Stimulated activated CD8-positive, alpha-beta memory T cell treated with anti-CD3 and anti-CD28 coated beads, Interleukin-12 subunit alpha, Interleukin-12 subunit beta, amount 100 ng/mL, for 4 hours (primary cell): Measurements from ENCODE around the gene DGKD.

Experiments used
- DNase-seq: peaks from one replicate; pipeline ENCODE4 v3.0.0-alpha.2; 2020; ENCODE audit warnings: low read depth

Gene DGKD

DNA sequence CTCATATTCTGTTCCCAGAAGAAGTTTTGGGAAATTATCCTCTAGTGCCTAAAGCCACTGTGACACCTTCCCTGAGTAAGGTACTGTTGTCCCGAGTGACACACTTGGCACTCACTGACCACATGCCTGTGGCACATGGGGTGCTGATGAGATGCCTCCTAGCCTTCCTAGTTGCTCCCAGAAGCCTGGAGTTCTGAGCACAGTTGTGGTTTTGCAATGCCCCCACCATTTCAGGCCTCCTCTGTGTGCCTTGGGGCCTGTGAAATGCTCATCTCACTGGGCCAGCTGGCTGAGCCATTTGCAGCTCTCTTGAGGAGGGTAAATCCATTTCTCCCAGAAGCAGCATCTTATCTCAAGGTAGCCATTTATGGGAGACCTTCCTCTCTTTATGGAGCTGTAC, 91.8 kb downstream of the DGKD start:
- no peak for DNase-seq

DNA sequence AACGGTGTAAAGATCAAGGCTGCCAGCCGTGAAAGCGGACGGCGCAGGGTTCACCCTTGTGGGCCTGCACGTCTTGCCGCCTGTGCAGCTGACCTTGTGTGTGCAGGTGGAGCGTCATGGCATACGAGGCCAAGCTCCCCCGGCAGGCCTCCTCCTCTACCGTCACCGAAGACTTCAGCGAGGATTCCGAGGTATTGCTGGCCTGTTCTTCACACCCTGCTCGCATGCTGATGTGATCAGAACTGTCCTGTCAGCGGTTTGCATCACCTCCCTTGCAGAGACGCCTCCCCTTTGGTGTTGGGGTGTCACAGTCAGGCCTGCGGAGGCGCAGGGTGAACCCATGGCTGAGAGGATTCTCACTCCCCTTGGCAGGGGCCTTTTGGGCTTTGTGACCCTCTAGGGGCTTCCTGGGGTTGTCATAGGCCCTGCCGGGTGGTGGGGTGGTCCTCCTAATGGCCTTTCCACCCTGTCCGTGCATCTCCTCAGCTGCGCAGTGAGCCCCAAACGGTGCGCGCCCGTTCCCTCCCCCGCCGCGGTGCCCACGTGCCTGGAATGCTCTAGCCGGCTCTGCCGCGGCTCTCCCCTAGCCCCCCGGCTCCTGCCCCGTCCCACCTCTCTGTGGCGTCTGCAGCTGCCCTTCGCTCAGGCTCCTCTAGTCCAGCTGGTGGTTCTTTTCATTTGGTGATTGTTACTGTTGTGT, 92.5 kb downstream of the DGKD start:
- no peak for DNase-seq

- no peak for DNase-seq
Observed at GRCh38 chr2:233447506-233448219, 93.4 kb downstream of the DGKD start.

DNA sequence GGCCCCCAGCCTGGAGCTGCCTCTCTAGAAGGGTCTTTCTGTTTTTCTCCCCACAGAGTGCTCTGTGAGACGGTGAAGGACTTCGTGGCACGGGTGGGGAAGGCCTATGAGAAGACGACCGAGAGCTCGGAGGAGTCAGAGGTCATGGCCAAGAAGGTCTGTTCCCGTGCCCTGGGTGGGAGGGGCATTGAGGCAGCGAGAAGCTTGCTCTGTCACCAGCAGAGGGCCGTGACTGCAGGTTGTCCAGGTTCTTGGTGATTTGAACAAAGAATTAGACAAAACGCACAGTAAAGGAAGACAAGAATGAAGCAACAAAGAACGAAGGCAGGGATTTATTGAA, 93.9 kb downstream of the DGKD start:
- DNase-seq = no peak

GRCh38 chr2:233448575-233448974, 94.3 kb downstream of the DGKD start:
- no peak for DNase-seq

GRCh38 chr2:233449081-233449901, 95.0 kb downstream of the DGKD start:
- no peak for DNase-seq

DNA sequence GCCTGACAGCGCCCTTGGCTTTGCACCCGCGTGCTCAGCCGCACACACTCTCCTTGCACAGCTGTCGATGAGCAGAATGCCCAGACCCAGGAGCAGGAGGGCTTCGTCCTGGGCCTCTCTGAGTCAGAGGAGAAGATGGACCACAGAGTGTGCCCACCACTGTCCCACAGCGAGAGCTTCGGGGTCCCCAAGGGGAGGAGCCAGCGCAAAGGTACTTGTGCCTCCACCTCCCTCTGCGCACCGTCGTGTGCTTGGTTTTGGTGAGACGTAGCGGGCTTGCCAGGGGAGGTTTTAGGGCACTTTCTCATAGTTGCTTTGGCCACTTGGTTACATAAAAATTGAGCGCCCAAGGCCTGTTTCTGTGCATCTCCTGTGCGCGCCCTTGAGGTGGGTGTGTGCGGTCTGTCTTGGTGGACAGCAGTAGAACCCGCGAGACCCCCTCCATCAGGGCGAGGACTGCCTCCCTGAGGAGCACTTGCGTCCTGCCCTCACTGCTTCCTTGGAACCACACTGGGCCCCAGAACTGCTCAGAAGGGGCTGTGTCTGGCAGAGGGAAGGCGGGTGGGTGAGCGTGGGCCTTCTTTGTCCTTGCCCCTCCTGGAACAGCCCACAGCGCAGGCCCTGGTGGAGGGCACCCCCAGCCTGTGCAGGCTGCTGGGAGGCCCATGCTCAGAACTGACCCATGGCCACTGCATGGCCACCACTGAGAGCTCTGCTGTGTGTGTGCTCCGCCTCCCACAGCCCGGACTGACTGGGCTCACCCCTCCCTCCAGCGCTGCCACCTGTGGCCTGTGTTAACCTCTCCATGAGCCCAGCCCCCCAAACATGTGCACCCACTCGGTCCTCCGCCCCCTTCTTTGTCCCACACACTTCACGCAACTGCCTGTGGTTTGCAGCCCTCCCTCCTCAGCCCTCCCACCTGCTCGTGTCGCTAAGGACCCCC, 95.9 kb downstream of the DGKD start:
- DNase-seq = no peak

GRCh38 chr2:233450864-233451575, 96.7 kb downstream of the DGKD start:
- no peak for DNase-seq

- DNase-seq = no peak
Observed at GRCh38 chr2:233451950-233452349, 97.7 kb downstream of the DGKD start.

GRCh38 chr2:233453111-233453915, 99.0 kb downstream of the DGKD start:
- no peak for DNase-seq

DNA sequence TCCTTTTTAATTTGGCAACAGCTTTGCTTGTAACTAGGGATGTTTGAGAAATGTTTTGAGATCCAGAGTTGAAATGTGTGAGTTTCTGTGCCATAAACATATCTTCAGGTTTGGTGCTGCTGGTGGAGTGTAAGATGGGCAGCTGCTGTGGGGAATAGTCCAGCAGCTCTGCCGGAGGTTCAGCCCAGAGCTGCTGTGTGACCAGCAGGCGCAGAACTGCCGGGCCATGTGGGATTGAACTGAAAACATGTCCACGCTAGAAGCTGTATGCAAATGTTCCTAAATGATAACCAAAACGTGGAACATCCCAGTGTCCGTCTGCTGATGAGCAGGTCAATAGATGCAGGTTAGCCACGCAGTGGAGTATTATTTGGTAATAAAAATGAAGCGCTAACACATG, 99.6 kb downstream of the DGKD start:
- DNase-seq = no peak

DNA sequence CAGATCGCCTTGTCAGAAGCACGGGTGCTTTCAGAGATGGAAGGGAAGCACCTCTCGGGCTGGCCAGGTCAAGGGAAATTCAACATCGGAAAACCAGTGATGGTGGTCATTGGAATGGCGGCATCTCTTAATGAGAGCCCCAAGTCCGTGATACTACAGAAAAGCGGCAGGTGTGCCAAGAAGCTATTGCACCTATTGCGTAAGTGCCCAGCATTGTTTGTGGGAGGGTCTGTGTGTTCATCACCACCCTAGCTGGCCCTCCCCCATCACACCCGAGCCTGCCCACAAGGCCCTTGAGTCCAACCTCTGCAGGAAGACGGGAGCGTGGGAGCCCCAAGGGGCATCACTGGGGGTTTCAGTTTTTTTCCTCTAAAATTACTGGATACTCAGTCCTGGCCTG, 100.7 kb downstream of the DGKD start:
- DNase-seq = no peak

GRCh38 chr2:233455491-233455890, 101.2 kb downstream of the DGKD start:
- DNase-seq = no peak

GRCh38 chr2:233456111-233456510, 101.8 kb downstream of the DGKD start:
- DNase-seq = no peak

DNA sequence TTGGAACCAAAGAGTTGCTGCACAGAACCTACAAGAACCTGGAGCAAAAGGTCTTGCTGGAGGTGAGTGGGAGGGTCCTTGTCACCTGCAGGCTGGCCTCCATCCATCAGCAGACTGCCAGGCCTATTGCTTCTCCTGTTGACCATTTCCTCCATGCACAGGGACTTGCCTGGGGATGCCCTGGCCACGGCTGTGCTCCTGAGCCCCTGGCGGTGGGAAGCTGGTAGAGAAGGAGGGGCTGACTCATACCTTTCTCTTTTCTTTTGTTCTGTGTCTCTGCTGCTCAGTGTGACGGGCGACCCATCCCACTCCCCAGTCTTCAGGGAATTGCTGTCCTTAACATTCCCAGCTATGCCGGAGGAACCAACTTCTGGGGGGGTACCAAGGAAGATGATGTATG, 102.6 kb downstream of the DGKD start:
- no peak for DNase-seq

DNA sequence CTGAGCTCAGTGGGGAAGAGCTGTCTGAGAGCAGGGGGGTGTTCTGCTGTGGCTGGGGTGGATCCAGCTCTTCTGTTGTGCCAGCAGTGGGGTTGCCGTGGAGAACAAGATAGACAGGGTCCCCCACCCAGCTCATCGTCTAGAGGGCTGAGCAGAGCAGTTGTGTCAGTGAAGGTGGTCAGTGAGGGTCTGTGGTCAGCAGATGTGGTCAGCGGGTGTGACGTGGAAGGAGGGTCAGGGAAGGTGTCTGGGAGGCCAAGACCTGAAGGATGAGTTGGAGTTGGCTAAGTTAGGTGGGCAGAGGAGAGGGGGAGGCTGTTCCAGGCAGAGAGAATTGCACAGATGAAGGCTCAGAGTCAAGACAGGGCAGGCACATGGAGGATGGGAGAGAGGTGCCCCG, 103.1 kb downstream of the DGKD start:
- no peak for DNase-seq

GRCh38 chr2:233458031-233458610, 103.8 kb downstream of the DGKD start:
- no peak for DNase-seq

- no peak for DNase-seq
Observed at GRCh38 chr2:233458826-233459225, 104.5 kb downstream of the DGKD start.

GRCh38 chr2:233459426-233459825, 105.1 kb downstream of the DGKD start:
- DNase-seq = no peak
